Spleen (tissue), 7 donors: Measurements from ENCODE around the gene E2F7.

ENCODE experiments used
- POLR2A ChIP-seq, 3 donors: fragments of 450-650 bp; IDR thresholded peaks; one replicate each; pipeline ENCODE4 v1.5.1; 2017; ENCODE audit warnings: antibody characterized with exemption in 3 of 3, mild to moderate bottlenecking in 1 of 3
- TF ChIP-seq, protein P1 (sequence below), 11 experiments: fragments of 200-600 bp in 7 of 11; fragments of 450-650 bp in 4 of 11; sonication (generic) in 4 of 11; IDR thresholded peaks in 8 of 11; conservative IDR thresholded peaks in 3 of 11; 1 replicate in 7 of 11; 2 replicates in 4 of 11; pipeline versions ENCODE4 v1.4.0 to v1.8.0; 2016 to 2021; ENCODE audit warnings: antibody characterized with exemption in 11 of 11, inconsistent platforms in 4 of 11, mild to moderate bottlenecking in 1 of 11
- donor health status: DM: no; HTN: no; CAD: no; lungs with moderate emphysema.
- donor health status: DM: no; HTN: no; CAD: no.
- donor health status: DM: no; HTN: no; CAD: no.

DNA sequence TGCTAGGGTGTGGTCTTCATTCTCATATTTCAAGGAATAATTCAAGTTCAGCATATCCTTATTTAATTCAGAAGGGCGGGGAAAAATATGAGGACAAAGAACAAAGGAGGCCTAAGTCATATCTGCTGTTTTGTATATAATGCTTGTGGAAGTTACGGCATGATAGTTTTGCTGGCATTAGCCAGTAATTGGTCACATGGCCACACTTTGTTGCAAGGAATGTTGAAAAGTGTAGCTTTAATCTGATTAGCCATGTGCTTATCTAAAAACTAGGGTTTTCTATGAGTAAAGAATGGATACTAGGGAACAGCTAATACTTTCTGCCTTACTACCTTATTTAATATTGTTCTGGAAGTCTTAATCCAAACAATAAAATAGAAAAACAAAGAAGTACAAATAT is 34.4 kb upstream of the E2F7 start:
- TF ChIP-seq, protein P1, sequence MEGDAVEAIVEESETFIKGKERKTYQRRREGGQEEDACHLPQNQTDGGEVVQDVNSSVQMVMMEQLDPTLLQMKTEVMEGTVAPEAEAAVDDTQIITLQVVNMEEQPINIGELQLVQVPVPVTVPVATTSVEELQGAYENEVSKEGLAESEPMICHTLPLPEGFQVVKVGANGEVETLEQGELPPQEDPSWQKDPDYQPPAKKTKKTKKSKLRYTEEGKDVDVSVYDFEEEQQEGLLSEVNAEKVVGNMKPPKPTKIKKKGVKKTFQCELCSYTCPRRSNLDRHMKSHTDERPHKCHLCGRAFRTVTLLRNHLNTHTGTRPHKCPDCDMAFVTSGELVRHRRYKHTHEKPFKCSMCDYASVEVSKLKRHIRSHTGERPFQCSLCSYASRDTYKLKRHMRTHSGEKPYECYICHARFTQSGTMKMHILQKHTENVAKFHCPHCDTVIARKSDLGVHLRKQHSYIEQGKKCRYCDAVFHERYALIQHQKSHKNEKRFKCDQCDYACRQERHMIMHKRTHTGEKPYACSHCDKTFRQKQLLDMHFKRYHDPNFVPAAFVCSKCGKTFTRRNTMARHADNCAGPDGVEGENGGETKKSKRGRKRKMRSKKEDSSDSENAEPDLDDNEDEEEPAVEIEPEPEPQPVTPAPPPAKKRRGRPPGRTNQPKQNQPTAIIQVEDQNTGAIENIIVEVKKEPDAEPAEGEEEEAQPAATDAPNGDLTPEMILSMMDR (IDR thresholded peaks at IDR 0.05 in 8 of 11, conservative IDR thresholded peaks at IDR 0.05 in 3 of 11) = no peak
- TF ChIP-seq POLR2A (IDR thresholded peaks at IDR 0.05) = no peak
